ENCODE results near the gene GNA12.
"Not testable (repeated sequence)": the region's sequence is repeated elsewhere in the genome, so short reads cannot be mapped to it uniquely, and the experiment has no call there.

Gene GNA12

DNA sequence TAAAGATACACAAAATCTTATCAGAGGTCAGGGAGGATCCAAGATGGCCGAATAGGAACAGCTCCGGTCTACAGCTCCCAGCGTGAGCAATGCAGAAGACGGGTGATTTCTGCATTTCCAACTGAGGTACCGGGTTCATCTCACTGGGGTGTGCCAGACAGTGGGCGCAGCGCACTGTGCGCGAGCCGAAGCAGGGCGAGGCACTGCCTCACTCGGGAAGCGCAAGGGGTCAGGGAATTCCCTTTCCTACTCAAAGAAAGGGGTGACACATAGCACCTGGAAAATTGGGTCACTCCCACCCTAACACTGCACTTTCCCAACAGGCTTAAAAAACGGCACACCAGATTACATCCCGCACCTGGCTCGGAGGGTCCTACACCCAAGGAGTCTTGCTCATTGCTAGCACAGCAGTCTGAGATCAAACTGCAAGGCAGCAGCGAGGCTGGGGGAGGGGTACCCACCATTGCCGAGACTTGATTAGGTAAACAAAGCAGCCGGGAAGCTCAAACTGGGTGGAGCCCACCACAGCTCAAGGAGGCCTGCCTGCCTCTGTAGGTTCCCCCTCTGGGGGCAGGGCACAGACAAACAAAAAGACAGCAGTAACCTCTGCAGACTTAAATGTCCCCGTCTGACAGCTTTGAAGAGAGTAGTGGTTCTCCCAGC, 100.5 kb downstream of the GNA12 start:
- DNase-seq, result not testable (repeated sequence)

DNA sequence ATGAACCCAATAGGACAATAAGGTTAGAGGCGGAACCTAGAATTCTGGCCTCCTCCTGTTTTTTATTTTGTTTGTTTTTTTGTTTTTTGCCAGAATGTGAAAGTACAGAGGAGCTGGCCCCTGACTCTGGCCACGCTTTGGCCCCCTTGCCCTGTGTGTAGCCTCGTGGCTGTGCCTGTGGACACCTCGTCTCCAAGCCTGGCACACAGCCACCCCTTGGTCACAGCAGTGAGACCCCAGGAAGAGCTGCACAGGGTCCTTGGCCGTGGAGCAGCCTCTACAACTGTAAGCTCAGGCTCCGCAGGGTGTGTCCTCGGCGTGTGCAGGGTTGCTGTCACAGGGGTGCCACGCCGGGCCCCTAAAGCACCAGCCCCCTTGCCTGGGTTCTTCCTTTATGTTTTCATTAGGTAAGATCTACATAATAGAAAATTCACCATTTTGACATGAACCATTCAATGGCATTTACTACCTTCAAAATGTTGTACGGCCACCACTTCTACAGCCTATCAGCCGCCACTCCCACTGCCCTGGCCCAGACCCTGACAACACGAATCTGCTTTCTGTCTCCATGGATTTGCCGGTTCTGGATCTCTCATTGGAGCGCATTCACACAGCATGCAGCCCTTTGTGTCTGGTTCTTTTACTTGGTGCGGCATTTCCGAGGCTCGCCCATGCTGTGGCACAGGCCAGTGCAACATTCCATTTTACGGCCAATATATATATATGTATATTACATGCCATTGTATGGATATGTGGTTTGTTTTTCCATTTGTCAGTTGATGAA, 105.2 kb downstream of the GNA12 start:
- DNase-seq, result no peak

DNA sequence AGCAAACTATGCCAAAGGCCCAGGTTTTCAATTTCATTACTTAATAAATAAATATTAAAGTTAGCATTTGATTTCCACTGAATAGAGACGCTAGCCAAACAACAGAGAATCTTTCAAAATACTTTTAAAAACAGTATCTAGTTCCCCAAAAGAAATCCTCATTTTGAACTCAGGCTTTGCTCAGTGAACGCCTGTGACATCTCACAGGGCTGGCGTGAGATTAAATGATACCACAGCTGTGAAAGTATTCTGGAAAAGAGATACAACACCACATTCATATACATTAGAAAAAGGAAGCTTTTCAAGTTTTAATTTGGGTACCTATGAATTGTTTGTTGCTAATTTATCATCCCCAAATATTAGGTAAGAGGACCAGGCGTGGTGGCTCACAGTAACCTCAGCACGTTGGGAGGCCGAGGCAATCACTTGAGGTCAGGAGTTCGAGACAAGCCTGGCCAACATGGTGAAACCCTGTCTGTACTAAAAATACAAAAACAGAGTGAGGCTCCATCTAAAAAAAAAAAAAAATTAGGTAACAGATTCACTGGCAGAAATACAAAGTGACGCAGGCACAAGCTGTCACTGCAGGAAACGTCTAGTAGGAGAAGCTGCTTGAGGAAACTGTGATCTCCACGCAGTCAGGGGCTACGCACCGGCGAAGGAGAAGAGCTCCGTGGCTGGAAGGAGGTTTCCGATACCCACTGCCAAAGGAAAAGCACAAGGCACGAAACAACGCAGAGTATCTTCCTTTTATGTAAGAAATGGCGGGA, 106.2 kb downstream of the GNA12 start:
- no peak for DNase-seq

DNA sequence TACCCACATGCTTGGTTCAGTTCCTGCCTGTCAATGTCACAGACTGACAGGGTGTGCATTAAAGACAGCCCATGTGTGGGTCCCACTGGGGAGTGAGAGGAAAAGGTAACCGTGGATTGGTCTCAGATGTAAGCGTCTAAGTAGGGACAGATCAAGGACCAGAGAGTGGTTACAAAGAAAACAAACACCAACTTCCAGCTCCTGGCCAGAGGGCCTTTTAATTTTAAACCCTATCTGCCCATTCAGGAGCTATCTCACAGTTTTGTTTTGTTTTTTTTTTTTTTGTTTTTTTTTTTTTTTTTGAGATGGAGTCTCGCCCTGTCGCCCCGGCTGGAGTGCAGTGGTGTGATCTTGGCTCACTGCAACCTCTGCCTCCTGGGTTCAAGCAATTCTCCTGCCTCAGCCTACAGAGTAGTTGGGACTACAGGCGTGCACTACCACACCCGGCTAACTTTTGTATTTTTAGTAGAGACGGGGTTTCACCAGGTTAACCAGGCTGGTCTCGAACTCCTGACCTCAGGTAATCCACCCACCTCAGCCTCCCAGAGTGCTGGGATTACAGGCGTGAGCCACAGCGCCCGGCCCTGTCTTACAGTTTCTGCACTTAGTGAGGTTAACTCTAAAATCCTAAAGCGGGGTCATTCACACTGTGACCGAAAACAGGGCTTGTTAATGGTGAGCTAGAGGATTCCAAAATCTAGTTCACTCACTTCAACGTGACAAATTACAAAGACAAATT, 106.9 kb downstream of the GNA12 start:
- DNase-seq, result not testable (repeated sequence)

DNA sequence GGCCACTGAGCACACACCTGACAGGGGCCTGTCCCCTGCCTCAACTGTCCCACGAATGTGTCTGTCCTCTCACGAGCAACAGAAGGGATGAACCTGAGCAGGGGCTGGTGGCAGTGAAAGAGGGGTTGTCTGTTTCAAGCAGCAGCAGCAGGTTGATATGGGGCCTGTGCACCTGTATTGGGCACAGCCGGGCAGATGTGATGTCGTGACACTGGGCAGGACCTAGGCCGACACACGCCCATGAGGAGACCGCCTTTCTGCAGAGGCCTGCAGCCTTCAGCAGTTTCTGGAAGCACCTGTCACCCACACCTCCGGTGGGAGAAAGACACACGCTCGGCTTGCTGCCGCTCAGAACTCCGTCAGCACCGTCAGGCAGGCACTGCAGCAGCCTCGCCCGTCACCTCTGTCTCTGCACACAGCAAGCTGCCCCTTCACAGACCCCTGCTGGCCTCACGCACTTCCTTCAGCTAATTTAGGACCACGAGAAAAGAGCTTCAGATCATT, 107.6 kb downstream of the GNA12 start:
- peak; percentile 50 for DNase-seq

DNA sequence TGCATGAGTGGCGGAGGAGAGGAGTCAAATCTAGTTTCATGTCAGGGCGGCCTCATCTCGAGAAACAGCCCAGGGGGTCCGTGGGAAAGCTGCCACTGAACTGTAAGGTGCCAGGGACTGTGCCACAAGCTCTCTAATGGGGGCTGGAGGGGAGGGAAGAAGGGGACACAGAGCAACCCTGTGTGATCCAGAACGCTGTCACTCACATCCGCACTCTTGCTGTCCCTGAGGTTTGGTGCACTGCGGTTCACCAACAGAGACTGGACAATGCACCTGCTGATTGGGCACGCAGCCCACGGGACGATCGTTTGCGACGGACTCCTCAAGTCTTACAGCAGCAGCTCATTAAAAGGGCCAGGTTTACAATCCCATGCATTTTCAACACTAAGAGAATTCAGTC, 108.4 kb downstream of the GNA12 start:
- no peak for DNase-seq

GRCh38 chr7:2734751-2735571, 109.1 kb downstream of the GNA12 start:
- no peak for DNase-seq

GRCh38 chr7:2734084-2734686, 109.9 kb downstream of the GNA12 start:
- DNase-seq, result no peak

- no peak for DNase-seq
Measured at GRCh38 chr7:2732959-2733584, 111.0 kb downstream of the GNA12 start.

GRCh38 chr7:2732388-2732787, 111.7 kb downstream of the GNA12 start:
- DNase-seq, result no peak

DNA sequence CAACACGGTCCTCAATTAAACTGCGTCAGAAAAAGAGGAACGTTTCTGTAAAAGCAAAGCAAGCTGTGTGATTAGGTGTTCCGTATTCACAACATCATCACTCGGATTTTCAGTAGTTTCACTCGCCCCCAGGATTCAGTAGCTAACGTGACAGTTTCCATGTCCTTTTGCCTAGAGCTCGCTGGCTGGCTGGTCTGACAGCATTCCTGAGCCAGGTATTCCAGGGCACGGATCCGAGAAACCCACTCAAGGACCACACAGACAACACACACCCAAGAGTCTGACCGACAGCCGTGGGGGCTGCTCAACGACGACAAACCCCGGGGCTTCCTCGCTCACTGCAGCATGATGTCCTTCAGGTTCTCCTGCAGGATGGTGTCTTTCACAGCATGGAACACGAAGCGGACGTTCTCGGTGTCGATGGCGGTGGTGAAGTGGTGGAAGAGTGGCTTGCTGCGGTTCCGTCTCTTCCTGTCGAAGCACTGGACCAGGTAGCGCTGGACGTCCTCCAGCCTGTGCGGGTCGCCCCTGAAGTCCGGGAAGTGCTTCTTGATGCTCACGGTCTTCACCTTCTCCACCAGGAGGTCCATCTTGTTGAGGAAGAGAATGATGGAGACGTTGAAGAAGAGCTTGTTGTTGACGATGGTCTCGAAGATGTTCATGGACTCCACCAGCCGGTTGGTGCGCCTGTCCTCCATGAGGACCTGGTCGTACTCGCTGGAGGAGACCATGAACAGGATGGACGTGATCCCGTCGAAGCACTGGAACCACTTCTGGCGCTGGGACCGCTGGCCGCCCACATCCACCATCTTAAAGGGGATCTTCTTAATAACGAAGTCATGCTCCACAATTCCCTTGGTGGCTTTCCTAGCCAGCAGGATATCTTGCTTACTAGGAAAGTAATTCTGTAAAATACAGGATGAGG, 113.0 kb downstream of the GNA12 start:
- DNase-seq, result no peak

DNA sequence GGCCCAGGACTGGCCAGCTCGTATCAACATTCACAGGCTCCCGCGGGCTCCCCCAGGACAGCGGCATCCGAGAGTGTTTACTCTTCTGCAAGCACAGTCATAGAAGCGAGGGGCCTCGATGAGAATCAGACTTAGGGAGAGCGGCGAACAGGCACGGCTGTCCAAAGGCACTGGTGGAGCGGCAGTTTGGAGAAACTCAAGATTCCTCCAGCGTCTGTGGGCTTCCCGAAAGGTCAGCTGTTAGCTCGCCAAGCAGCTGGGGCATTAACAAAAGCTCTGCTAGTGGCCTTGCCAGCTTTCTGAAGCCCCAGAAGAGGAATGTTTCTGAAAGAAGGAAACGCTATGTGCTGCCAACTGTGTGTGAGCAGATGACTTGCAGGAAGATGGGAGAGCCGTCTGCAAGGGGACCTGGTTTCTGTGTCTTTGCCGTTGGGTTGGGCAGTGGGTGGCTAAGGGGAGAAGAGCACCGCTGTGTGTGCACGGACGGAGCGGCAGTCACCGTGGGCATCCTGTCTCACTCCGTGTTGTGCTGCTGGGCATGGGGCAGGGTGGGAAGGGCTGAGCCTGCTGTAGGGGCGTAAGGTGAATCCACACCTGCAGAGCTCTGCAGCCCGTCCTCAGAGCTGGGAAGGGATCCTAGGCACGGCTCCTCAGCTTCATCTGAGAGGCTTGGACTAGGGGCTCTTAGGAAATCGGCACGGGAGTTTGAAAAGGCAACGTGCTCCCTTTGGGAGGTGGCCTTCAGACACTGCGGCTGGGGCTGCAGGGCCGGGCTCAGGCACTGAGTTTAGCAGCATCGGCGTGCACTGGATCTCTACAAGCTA, 114.0 kb downstream of the GNA12 start:
- DNase-seq, result no peak

DNA sequence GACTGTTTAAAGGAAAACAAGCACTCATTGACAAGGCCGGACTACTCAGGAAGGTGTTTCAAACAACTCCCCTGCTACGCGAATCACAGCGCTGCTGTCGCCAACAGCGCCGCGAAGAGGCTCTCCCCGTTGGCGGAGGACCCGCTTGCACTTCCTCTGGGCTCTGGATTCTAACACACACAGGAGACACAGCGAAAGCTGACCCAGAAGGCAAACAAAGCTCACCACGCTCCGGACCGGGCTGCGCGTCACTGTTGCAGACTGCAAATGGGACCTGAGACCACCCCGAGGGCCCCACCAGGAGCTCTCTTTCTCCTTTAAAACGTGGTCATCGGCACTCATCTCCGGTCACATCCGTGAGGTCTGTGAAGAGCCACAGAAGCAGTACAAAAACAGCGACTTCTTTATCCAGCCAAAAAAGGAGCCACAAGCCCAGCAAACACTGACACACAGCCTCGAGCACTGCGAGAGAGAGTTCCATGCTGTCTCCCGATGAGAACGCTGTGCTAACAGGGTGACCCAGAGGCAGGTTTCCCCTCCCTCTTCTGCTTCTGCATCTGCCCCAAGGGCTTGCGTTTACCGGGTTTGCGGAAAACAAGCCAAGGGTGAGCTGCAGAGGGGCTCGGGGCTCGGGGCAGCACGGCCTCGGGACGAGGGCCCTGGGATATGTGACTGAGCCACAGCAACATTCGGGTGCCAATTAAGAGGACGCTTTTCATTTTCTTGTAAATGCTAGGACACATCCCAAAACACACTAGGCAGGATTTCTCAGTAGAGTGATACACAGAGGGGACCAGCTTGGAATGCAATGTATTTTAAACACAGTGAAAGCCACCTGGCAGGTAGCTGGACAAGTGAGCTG, 114.8 kb downstream of the GNA12 start:
- DNase-seq, result no peak

DNA sequence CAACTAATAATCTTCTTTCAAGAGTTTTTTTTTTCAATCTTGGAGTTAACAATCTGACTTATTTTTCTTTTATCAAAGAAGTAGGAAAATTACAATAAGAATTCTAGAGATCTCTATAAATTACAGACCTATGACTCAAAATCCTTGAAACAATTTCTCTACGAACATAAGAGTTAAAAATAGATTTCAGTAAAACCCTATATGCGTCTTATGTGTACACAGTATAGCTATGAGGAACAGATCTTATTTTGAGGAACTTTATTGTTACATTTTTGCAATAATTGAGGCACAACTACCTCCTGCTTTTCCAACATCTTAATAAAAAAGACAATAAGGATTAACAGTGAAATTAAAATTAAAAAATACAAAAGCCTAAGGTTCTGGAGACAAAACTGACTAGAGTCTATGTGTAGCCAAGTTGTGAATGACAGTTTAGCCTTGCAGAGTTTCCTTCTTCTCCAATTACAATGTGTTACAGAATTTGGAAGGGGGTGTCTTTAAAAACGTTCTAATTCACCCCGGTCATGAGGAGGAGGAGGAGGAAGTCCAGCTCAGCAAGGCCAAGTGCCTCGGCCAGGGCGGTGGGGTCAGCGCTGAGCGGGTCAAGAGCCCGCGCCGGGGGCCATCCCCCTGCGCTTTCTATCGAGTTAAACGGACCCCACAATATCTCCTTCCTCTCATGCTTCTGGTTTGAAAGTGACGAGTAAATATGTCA, 115.6 kb downstream of the GNA12 start:
- no peak for DNase-seq

DNA sequence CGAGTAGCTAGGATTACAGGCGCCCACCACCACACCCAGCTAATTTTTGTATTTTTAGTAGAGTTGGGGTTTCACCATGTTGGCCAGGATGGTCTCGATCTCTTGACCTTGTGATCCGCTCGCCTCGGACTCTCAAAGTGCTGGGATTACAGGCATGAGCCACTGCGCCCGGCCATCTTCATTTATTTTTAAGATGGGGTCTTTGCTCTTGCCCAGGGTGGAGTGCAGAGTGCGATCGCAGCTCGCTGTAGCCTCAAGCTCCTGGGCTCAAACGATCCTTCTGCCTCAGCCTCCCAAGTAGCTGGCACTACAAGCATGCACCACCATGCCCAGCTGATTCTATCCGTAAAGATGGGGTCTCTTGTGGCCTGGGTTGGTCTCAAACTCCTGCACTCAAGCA, 116.9 kb downstream of the GNA12 start:
- not testable (repeated sequence) for DNase-seq

DNA sequence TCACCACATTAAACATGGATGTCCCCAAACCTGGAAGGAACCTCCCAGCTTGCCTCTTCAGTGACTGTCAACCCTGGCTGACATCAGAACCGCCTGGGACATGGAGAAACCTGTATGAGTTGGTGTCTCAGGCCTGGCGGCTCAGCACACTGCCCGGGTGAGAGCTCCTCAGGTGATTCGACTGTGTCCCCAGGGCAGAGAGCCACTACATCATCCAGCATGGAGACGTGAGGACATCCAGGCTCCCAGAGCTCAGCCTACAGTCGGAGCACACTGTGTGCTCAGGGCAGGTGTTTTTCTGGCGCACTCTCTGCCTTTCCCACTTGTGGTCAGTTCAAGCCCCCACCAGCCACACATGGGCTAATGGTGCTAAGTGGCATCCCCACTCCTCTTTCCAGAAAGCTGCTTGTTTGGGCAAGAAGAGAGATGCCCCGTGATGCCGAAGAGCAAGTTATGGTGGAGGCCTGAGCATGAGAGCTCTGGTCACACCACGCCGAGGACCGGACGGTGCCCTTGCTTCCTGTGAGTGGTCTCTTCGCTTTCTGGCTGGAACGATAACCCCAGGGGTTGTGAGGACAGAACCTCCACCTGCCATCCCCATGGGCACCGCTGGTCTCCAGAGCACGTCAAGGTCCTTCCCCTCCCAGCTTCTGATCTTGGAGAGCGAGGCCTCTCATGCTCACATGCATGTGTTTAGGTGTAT, 117.6 kb downstream of the GNA12 start:
- DNase-seq, result no peak

Data from eye (tissue), 1 donor.